Fibroblast of peridontal ligament (primary cell): ENCODE results near the gene DOCK4.

Experiments
- DNase-seq: peaks from one replicate; pipeline ENCODE4 v3.0.0-alpha.2; 2010; ENCODE audit errors: extremely low read depth

Gene DOCK4

GRCh38 chr7:111772716-111773115 lies 433.5 kb downstream of the DOCK4 start:
- DNase-seq = no peak

- DNase-seq = no peak
Observed at GRCh38 chr7:111771638-111772037, 434.6 kb downstream of the DOCK4 start.

GRCh38 chr7:111770116-111770515 lies 436.1 kb downstream of the DOCK4 start:
- no peak for DNase-seq

- DNase-seq = peak; percentile 51
Observed at GRCh38 chr7:111765751-111766643, 440.2 kb downstream of the DOCK4 start.

- peak; percentile 84 for DNase-seq
Observed at GRCh38 chr7:111763221-111763801, 442.9 kb downstream of the DOCK4 start.

GRCh38 chr7:111762799-111763198 lies 443.4 kb downstream of the DOCK4 start:
- no peak for DNase-seq

- no peak for DNase-seq
Observed at GRCh38 chr7:111762211-111762610, 444.0 kb downstream of the DOCK4 start.

- no peak for DNase-seq
Observed at GRCh38 chr7:111760043-111760442, 446.2 kb downstream of the DOCK4 start.

GRCh38 chr7:111758332-111758731 lies 447.9 kb downstream of the DOCK4 start:
- DNase-seq = no peak

GRCh38 chr7:111756687-111757178 lies 449.5 kb downstream of the DOCK4 start:
- no peak for DNase-seq

GRCh38 chr7:111755383-111755782 lies 450.8 kb downstream of the DOCK4 start:
- no peak for DNase-seq

GRCh38 chr7:111753968-111754367 lies 452.2 kb downstream of the DOCK4 start:
- DNase-seq = no peak

GRCh38 chr7:111752022-111752582 lies 454.1 kb downstream of the DOCK4 start:
- DNase-seq = peak; percentile 54

GRCh38 chr7:111750878-111751277 lies 455.3 kb downstream of the DOCK4 start:
- DNase-seq = no peak

GRCh38 chr7:111750228-111750627 lies 456.0 kb downstream of the DOCK4 start:
- DNase-seq = no peak

- no peak for DNase-seq
Observed at GRCh38 chr7:111749625-111750024, 456.6 kb downstream of the DOCK4 start.

- DNase-seq = no peak
Observed at GRCh38 chr7:111747718-111748117, 458.5 kb downstream of the DOCK4 start.

- no peak for DNase-seq
Observed at GRCh38 chr7:111746950-111747349, 459.2 kb downstream of the DOCK4 start.

GRCh38 chr7:111744501-111745155 lies 461.6 kb downstream of the DOCK4 start:
- DNase-seq = peak; percentile 18

- no peak for DNase-seq
Observed at GRCh38 chr7:111743244-111743847, 462.9 kb downstream of the DOCK4 start.

GRCh38 chr7:111741811-111742240 lies 464.4 kb downstream of the DOCK4 start:
- peak; percentile 82 for DNase-seq

GRCh38 chr7:111740942-111741341 lies 465.3 kb downstream of the DOCK4 start:
- DNase-seq = no peak
